SK-N-DZ (cell line): Measurements from ENCODE around the gene CATSPERB.
"Not testable (repeated sequence)": the region's sequence is repeated elsewhere in the genome, so short reads cannot be mapped to it uniquely, and the experiment has no call there.

Experiments
- DNase-seq: peaks from one replicate; pipeline ENCODE4 v3.0.0-alpha.2; 2015; ENCODE audit warnings: low spot score

CATSPERB gene

DNA sequence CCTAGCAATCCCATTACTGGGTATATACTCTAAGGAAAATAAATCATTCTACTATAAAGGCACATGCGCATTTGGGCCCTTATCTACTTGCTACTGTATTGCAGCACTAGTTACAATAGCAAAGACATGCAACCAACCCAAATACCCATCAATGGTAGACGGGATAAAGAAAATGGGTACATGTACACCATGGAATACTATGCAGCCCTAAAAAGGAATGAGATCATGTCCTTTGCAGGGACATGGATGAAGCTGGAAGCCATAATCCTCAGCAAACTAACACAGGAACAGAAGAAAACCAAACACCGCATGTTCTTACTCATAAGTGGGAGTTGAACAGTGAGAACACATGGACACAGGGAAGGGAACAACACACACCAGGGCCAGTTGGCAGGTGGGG lies 54.2 kb downstream of the CATSPERB start:
- DNase-seq = not testable (repeated sequence)

DNA sequence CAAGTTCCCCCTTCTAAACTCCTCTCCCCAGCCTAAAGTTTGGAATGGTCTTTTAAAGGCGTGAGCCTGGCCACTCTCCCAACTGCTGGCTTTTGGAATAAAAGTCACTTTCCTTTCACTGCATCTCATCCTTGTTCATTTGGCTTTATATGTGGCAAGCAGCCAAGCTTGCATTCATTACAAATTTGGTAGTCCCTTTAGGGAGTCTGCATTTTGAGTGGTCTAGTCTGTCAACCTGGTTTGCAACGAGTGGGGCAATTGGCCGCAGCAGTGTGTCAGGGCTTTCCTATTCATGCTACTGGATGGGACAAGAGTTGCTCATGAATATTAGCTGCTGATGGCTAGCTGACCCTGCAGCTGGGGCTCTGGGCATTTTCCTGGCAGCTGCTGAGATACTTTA lies 57.0 kb downstream of the CATSPERB start:
- no peak for DNase-seq

DNA sequence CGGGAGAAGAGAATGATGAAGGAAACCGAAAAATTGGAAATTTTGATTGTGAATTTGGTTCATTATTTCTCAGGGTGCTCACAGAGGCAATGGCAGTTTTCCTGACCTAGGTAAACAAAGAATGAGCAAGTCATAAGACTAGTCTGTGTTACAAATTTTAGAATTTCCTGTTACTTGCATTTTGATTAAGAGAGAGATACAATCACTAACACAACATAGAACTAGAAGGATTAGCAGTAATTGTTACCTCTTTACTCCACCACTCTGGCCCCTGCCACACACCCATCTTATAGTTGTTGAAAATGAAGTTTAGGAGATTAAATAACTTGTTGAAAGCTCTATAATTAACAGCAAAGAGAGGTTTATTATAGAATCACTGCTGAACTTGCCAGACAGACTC lies 62.0 kb downstream of the CATSPERB start:
- no peak for DNase-seq

DNA sequence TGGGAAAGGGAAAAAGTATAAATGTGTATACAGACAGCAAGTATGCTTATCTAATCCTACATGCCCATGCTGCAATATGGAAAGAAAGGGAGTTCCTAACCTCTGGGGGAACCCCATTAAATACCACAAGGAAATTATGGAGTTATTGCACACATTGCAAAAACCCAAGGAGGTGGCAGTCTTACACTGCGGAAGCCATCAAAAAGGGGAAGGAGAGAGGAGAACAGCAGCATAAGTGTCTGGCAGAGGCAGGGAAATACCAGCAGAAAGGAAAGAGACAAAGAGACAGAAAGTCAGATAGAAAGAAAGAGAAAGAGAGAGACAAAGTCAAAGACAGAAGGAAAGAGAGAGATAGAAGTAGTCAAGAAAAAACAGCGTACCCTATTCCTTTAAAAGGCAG lies 64.8 kb downstream of the CATSPERB start:
- DNase-seq = not testable (repeated sequence)

DNA sequence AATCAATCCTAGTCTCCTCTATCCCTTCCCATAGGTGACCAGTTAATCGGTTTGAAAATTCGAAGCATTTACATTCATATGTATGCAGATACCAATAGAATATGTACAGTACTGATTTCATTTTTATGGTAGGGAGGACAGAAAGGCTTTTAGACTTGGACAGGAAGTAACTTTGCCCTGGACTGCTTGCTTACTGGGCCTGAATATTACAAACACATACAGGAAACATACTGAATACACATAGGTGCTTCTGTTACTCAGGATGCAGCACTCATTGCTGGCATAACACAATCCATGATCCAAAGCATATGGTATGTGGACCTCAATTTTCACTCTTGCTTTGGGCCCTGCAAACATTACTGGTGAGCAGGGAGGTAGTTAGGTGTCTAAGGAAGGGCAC lies 71.1 kb downstream of the CATSPERB start:
- no peak for DNase-seq

DNA sequence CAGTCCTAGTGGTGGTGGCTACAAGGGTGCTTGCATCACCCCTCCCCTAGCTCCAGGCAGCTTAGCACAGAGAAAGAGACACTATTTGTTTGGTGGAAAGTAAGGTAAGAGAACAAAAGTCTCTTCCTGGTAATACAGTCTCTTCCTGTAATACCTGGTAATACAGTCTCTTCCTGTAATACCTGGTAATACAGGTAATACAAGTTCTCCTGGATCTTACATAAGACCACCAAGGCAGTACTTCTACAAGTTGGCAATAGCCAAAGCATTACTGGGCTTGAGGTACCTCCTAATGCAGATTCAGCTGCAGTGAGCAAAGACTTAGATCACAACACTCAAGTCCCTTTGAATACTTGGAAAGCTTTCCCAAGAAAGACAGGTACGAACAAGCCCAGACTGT lies 77.0 kb downstream of the CATSPERB start:
- no peak for DNase-seq

DNA sequence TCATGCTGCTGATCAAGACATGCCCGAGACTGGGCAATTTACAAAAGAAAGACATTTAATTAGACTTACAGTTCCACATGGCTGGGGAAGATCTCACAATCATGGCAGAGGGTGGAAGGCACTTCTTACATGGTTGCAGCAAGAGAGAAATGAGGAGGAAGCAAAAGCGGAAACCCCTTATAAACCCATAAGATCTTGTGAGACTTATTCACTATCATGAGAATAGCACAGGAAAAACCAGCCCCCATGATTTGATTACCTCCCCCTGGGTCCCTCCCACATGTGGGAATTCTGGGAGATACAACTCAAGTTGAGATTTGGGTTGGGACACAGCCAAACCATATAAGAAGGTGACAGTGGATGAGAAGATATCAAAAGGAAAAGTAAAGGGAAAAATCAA lies 78.4 kb downstream of the CATSPERB start:
- no peak for DNase-seq

DNA sequence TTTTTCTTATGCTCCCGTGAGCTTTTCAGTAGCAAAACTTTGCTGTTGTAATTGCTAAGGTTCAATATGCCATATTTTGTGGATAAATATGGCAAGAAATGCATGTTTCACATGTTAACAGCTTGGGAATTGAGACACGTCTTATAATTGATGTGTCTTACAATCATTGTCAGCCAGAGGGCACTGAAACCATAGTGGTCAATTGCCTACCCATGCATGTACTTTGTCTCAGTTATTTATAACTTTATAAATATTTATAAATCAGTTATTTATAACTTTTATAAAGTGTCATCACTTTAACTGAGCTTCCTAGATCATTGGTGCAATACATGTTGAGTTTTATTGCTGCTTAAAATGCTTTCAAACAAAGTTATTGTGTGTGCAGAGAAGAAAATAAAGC lies 82.0 kb downstream of the CATSPERB start:
- DNase-seq = no peak

DNA sequence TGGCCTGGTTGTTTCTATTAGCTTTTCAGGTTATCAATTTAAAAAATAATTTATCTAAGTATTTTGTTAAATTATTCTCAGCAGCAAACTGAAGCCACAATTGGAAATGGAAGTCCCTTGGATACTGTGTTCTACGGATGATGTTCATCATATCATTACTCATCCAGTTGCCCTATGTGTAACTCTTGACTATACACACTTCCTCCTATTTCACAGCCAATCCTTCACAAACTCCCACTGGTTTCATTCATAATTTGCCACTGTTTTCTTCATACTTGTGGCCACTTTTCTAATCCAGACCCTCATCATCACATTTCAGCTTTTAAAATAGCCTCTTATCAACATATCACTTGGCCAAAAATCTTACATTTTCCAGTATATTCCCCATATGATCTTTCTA lies 84.0 kb downstream of the CATSPERB start:
- DNase-seq = no peak

DNA sequence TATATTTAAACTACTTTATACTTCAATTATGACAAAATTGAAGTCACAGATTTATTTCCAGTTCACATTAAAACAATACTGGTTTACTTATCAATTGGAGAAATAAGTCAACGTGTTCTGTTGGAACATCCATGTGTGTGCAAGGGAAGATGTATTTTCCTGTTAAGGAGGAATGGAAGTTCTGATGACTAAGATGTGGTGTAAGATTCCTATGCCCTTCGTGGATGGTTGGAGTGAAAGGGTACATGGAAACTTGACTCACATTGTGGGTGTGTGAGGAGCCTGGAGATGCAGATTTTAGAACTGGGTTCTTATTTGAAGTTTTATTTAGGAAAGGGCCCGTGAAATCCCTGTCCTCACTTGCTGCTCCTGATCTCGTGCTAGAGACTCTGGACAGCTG lies 95.3 kb downstream of the CATSPERB start:
- no peak for DNase-seq

DNA sequence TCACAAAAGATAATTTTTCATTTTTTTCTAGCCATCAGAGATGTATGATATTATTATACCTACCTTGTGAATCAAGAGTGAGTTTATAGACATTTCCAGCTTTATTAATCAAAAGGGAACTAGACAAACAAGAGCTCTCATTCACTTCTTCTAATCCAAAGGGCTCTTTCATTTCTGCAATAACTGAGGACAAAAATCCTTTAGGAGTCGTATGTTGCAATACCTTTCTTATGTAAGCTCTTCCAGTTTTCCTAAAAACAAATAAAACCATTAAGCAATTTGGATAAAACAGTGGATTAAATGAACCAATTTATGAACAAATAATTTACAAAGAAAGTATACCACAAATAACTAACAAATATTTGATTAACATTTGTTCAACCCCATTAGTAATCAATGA lies 107.1 kb downstream of the CATSPERB start:
- DNase-seq = no peak

DNA sequence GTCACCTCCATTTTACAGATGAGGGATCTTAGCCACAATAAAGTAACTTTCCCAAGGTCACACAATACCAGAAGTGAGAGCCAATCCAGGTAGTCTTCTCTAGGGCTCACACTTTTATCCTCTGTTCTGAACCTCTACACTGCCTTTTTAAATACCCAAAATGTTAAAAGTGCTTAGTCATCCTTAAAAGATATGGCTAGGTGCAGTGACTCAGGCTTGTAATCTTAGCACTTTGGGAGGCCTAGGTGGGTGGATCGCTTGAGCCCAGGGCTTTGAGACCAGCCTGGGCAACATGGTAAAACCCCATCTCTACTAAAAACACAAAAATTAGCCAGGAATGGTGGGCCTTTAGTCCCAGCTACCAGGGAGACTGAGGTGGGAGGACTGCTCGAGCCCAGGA lies 117.7 kb downstream of the CATSPERB start:
- DNase-seq = no peak

DNA sequence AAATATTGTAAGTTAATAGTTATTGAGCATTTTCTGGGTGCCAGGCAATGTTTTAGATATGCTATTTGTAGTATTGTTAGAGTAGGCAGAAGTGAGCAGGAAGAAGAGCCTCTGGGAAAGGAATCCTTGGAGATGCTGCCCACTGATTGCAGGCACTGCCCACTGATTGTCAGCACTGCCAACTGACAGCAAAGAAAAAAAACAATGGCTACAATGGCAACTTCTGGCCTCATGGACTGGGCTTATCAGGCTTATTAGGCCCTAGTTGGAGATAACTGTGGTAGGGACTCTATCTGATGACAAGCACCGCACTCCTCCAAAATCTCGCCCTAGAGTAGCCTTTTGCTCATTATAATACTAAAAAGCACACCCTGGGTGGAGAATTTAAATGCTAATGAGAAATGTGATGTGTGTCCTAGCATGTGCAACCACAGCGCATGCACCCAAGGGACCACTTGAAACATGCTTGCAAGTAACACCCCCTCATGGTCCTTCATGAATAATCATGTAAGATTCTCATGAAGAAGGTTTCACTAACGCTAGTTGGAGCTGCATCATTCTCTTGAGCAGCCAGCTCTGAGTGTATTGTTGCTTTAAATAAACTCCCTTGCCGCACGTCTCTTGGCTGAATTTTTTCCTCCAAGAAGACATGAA lies 118.3 kb downstream of the CATSPERB start:
- no peak for DNase-seq

DNA sequence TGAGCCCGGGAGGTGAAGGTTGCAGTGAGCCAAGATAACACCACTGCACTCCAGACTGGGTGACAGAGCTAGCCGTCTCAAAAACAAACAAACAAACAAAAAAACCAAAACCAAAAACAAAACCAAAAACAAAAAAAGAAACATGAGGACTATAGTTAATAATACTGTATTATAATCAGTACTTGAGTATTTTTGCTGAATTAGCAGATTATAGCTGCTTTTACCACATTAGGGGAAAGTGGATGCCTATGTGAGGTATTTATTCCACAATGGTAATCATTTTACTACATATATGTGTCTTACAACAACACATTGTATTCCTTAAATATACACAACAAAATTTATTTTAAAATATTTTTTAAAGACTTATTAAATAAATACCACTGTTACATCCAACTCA lies 120.4 kb downstream of the CATSPERB start:
- DNase-seq = no peak

DNA sequence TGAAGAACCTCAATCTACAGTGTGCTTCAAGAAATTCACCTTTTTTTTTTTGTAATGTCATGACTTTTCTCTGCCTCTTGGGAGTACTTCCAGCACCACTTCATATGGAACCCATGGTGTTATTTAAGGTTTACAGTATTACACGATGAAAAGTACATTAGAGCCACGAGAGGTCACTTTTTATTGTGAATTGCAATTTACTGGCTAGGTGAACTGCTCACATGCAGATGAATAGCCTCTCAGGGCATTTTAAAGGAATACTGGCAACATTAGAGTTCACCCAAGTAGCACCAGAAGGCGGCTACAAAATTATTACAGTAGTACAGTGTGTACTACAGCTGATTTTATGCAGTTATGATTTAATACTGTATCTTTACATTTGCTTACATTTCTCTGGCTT lies 122.7 kb downstream of the CATSPERB start:
- DNase-seq = no peak

DNA sequence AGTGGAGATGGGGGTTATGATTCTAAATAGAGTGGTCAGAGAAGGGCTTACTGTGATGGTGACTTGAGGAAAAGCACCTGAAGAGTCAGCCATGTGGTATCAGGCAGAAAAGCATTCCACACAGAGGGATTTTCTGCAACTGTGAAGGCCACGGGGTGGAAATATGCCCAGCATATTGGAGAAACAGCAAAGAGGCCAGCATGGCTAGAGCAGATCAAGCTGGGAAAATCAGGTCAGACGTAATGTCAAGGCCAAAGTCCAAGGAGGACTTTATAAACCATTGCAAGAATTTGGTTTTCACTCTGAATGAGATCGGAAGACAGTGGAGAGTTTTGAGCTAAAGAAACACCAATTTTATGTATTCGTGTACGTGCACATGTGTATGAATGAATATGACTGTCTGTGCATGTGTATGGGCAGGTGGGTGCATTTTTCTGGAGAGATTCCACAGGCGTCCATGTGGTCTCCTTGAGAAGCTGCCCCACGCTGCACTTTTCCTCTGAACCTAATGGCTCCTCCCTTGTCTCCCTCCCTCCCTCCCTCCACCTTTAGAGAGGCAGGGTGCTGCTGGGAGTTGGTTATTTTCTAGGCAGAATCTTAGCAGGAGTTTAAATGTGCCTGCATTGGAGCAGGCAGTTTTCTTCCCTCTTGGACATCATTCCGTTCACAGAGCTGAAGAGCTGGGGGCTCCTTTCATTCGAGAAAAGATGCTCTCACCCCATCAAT lies 124.4 kb downstream of the CATSPERB start:
- no peak for DNase-seq

DNA sequence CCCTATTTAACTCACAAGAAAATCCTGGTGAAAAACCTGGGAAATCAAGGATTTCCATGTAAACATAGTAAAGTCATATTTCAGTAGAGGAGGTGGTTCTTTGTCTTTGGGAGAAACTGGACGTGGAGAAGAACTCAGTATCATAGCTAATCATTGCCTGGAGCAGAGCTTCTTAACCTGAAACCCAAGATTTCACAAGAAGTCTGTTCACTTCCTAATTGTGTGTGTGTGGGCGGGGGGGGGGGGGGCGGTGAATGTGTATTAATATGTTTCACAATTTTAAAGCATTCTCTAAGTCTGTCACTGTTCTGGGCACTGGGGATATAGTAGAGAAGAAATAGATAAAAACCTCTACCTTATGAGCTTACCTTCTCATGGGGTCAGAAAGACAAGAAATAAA lies 125.0 kb downstream of the CATSPERB start:
- no peak for DNase-seq

DNA sequence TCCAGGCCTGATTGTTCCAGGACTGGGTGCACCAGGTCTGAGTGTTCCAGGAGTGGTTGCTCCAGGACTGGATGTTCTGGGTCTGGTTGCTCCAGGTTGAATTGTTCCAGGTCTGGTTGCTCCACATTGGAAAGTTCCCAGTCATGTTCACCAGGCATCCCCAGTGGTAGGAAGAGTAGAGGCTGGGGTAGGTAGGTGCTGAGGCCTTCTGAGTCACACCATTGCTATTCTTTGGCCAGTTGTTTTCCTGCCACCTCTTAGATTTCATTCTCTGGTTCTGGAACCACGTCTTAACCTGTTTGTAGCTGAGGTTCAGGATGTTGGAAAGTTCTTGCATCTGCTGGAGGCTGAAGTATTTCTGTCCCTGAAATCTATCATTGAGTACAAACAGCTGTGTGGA lies 127.3 kb downstream of the CATSPERB start:
- DNase-seq = not testable (repeated sequence)

DNA sequence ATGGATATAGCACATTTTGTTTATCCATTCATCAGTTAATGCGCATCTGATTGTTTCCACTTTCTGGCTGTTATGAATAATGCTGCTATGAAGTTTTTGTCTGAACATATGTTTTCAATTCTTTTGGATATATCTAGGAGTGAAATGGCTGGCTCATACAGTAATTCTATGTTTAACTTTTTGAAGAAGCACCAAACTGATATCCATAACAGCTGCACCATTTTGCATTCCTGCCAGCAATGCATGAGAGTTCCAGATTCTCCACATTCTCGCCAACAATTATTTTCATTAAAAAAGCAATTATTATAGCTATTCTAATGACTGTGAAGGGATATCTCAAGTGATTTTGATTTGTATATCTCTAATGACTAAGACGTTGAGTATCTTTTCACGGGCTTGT lies 131.9 kb downstream of the CATSPERB start:
- DNase-seq = no peak

DNA sequence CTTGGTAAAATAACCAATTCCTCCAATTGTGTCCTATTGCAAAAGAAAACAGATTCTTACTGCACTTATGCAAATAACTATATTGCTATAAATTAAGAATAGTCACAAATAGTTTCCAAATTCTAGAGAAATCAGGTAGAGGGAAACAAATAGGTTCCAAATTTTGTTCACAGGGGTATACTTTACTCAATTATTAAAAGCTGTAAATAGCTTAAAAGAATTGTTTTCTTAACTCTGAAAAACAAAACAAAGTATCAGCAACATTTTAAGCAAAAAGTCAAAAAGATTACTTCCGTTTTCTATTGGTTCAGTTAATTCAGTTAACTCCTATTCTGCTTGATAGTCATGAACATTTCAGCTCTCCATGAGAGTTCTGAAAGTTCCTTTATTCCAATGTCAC lies 136.2 kb downstream of the CATSPERB start:
- DNase-seq = no peak

DNA sequence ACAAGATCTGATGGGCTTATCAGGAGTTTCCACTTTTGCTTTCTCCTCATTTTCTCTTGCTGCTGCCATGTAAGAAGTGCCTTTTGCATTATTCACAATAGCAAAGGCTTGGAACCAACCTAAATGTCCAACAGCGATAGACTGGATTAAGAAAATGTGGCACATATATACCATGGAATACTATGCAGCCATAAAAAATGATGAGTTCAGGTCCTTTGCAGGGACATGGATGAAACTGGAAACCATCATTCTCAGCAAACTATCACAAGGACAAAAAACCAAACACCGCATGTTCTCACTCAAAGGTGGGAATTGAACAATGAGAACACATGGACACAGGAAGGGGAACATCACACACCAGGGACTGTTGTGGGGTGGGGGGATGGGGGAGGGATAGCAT lies 137.9 kb downstream of the CATSPERB start:
- DNase-seq = not testable (repeated sequence)

DNA sequence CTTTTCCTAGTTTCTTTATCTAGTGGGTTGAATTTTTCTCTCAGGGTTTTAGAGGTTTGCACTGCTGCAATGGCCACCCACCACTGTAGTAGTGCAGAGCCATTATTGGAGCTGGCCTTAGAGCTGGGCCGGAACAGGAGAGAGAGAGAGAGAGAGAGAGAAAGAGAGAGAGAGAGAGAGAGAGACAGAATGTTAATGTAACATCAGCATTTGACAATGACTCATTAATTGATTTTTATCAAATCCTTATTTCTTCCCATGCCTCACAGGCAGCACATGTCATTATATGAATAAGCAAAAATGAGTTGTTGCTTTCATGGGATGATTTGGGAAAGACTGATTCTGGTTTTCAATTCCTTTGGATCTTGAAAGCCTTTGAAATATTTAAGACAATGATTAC lies 145.5 kb downstream of the CATSPERB start:
- DNase-seq = no peak

DNA sequence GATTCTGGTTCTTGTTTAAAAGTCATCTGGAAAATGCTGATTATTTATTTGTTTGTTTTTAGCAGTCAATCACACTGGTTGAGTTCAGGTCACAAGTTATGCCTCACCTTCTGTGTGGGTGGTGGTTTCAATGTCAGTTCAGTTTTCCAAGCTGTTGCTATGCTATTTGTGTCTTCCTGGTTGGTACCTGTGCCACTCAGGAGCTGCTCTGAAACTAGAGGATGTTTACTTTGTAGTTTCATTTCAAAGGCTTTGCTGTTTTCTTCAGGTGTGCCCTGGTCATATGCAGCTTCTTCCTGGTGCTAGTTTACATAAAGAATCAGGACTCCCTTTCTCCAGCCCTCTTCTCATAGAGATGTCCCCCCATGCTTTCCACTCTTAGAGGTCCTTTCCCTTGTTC lies 146.0 kb downstream of the CATSPERB start:
- no peak for DNase-seq

DNA sequence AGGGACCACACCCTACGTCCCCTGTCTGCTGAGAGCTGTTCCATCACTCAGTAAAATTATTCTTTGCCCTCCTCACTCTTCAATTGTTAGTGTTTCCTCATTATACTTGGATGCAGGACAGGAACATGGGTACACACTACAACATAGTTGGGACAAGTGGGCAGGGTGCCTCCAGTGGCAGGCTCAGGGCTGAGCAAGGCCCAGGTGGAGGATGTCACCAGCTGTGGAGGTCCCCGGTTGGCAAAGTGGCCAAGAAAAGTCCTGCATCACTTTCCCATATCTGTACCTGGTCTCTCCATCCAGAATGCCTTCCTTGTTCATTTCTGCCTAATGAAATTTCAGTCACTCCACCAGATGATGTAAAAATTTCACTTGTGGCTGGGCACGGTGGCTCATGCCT lies 149.1 kb downstream of the CATSPERB start:
- DNase-seq = no peak
